Tibial nerve (tissue), 4 donors: Measurements from ENCODE around the gene SLC6A13. TPM values are rescaled to one million over a fixed set of nuclear protein-coding genes. Genes with fewer than 3 reads are reported as not detected.

ENCODE experiments used
- DNase-seq, 2 donors: peaks; one replicate each; pipeline ENCODE4 v3.0.0-alpha.2; 2019; ENCODE audit warnings: low spot score in 2 of 2
- H3K27ac ChIP-seq, 4 donors: fragments of 200-600 bp; sonication (generic) in 3 of 4; one replicate each; pipeline ENCODE4 v1.5.1; 2017 to 2019; ENCODE audit warnings: mild to moderate bottlenecking in 1 of 4
- H3K27me3 ChIP-seq, 2 donors: fragments of 200-600 bp; sonication (generic) in 1 of 2; one replicate each; pipeline versions ENCODE4 v1.5.1 to v1.6.0; 2017 to 2019
- H3K36me3 ChIP-seq, 3 donors: fragments of 200-600 bp; sonication (generic); one replicate each; pipeline ENCODE4 v1.5.1; 2018 to 2019
- H3K4me1 ChIP-seq, 4 donors: fragments of 200-600 bp; sonication (generic) in 3 of 4; one replicate each; pipeline ENCODE4 v1.5.1; 2017 to 2019
- H3K4me3 ChIP-seq, 4 donors: fragments of 200-600 bp; sonication (generic) in 3 of 4; one replicate each; pipeline ENCODE4 v1.5.1; 2017 to 2019; ENCODE audit warnings: mild to moderate bottlenecking in 1 of 4, moderate library complexity in 1 of 4
- H3K9me3 ChIP-seq, 4 donors: fragments of 200-600 bp; sonication (generic) in 3 of 4; one replicate each; pipeline ENCODE4 v1.5.1; 2017 to 2019
- EP300 ChIP-seq, 2 donors: sonication (generic); formaldehyde crosslinking; IDR thresholded peaks; one replicate each; pipeline ENCODE4 v1.6.1; 2017; ENCODE audit warnings: antibody characterized with exemption in 2 of 2, mild to moderate bottlenecking in 1 of 2
- POLR2A ChIP-seq, 2 donors: fragments of 450-650 bp; IDR thresholded peaks; one replicate each; pipeline ENCODE4 v1.6.1; 2017; ENCODE audit warnings: antibody characterized with exemption in 2 of 2, mild to moderate bottlenecking in 2 of 2, moderate library complexity in 2 of 2
- WGBS, 2 donors: methylation state at CpG; one replicate each; pipeline ENCODE4 v1.1.5; 2018; 5-methylcytosine and 5-hydroxymethylcytosine counted together
- total RNA-seq, 4 donors: library from RNA; depleted of rRNA; stranded (reverse); fragments of >200 nt; gene quantifications; one replicate each; pipeline ENCODE4 v1.1.0, GENCODE V29; 2016
- TF ChIP-seq, protein P1 (sequence below), 5 experiments: fragments of 200-600 bp in 3 of 5; fragments of 450-650 bp in 2 of 5; sonication (generic) in 3 of 5; IDR thresholded peaks; one replicate each; pipeline ENCODE4 v1.5.1; 2016 to 2019; ENCODE audit warnings: antibody characterized with exemption in 5 of 5, mild to moderate bottlenecking in 3 of 5, moderate library complexity in 2 of 5

Gene SLC6A13
- total RNA-seq, 4 donors from 2014 or later, result 0.21 to 1.5 TPM; not detected in 2

DNA sequence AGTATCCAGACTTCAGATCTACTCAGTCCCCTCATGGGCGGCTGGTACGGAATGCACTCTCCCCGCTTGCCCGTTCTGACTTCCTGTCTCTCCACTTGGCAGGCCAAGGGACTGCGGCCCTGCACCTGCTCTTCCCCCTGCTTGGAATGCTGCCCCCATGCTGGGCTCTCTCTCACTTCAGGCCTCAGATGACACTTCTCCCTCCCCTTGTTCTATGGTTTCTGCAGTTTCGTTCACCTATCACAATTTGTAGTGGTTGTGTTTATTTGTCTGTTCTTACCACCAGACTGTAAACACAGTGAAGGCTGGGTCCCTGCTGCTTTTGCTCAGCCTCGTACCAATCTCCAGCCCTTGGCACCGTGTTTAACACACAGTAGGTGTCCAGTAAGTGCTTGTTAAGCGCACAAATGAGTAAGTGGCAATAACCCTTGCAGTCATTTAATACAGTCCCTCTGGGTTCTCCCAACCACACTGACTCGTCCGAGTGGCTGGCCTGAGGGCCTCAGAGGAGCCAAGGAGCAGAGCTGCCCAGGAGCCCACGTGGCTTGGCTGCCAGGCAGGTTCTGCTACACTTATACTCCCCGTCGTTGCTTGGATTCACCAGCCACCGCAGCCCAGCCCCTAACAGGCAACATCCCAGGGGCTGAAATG is 60.4 kb downstream of the SLC6A13 start:
- Histone ChIP-seq H3K36me3 (no peaks in the 10 kb centered on the region), H3K4me1 (peaks cover 0 to 20% (median 1%) of the 10 kb centered on the region in 4 donors), H3K27me3 (peaks cover 0 to 34% of the 10 kb centered on the region in 2 donors), H3K27ac (no peak overlapping the region), H3K4me3 (no peak overlapping the region), H3K9me3 (no peaks in the 10 kb centered on the region)
- DNase-seq, result no peak
- 58 to 62% methylated on average over 15 of the region's 15 CpGs for WGBS, 2 donors
- TF ChIP-seq POLR2A (IDR thresholded peaks at IDR 0.05) (no peak), EP300 (IDR thresholded peaks at IDR 0.05) (no peak)
- TF ChIP-seq, protein P1, sequence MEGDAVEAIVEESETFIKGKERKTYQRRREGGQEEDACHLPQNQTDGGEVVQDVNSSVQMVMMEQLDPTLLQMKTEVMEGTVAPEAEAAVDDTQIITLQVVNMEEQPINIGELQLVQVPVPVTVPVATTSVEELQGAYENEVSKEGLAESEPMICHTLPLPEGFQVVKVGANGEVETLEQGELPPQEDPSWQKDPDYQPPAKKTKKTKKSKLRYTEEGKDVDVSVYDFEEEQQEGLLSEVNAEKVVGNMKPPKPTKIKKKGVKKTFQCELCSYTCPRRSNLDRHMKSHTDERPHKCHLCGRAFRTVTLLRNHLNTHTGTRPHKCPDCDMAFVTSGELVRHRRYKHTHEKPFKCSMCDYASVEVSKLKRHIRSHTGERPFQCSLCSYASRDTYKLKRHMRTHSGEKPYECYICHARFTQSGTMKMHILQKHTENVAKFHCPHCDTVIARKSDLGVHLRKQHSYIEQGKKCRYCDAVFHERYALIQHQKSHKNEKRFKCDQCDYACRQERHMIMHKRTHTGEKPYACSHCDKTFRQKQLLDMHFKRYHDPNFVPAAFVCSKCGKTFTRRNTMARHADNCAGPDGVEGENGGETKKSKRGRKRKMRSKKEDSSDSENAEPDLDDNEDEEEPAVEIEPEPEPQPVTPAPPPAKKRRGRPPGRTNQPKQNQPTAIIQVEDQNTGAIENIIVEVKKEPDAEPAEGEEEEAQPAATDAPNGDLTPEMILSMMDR (IDR thresholded peaks at IDR 0.05), result no peak

DNA sequence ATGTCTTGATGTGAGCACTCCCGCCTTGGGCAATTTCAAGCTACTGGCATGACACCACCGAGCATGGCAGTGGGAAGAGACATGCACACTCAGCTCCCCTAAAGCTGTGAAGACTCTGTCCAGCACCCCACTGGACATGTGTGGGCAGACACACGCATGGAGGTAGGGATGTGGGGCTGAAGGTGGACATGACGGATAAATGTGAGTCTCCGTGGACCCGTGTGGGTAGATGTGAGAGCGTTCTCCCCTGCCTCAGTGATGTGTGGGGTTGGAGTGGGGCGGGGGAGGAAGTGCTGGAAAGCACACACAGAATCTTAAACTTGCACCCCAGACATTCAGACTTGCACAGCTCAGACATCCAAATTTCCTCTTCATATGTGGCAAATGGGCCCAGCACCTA is 61.3 kb downstream of the SLC6A13 start:
- H3K4me3 ChIP-seq, result no peak overlapping the region
- H3K27me3 ChIP-seq, result peaks cover 0 to 31% of the 10 kb centered on the region in 2 donors
- H3K9me3 ChIP-seq, result no peaks in the 10 kb centered on the region
- TF ChIP-seq EP300 (IDR thresholded peaks at IDR 0.05), result no peak
- no peak for TF ChIP-seq POLR2A (IDR thresholded peaks at IDR 0.05)
- TF ChIP-seq, protein P1 (IDR thresholded peaks at IDR 0.05), result no peak
- H3K36me3 ChIP-seq, result no peaks in the 10 kb centered on the region
- 86 to 87% methylated on average over 8 of the region's 8 CpGs for WGBS, 2 donors
- no peak for DNase-seq
- no peak overlapping the region for H3K27ac ChIP-seq
- H3K4me1 ChIP-seq, result peaks cover 0 to 20% (median 1%) of the 10 kb centered on the region in 4 donors

DNA sequence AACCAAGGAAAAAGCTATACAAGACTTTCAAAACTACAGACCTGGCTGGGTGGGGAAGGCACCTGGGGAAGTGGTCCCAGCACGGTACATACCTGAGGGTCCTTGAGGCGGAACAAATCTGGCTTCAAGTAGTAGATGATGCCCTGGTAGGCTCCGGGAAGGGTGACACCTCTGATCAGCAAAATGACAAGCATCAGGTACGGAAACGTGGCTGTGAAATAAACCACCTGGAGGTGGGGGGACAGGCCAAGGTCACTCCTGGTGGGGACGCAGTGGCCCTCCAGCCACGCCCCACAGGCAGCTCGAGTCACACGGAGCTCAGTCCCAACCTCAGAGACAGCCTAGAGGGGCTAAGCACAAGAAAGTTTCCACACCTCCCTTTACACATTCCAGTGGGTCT is 63.9 kb downstream of the SLC6A13 start:
- Histone ChIP-seq H3K27ac (no peak overlapping the region), H3K36me3 (no peaks in the 10 kb centered on the region), H3K27me3 (peaks cover 0 to 15% of the 10 kb centered on the region in 2 donors), H3K4me3 (no peak overlapping the region), H3K9me3 (no peaks in the 10 kb centered on the region), H3K4me1 (peaks cover 0 to 14% (median 0%) of the 10 kb centered on the region in 4 donors)
- DNase-seq, result no peak
- 69 to 73% methylated on average over 9 of the region's 9 CpGs for WGBS, 2 donors
- TF ChIP-seq, protein P1 (IDR thresholded peaks at IDR 0.05), result no peak
- TF ChIP-seq POLR2A (IDR thresholded peaks at IDR 0.05), result no peak
- TF ChIP-seq EP300 (IDR thresholded peaks at IDR 0.05), result no peak

DNA sequence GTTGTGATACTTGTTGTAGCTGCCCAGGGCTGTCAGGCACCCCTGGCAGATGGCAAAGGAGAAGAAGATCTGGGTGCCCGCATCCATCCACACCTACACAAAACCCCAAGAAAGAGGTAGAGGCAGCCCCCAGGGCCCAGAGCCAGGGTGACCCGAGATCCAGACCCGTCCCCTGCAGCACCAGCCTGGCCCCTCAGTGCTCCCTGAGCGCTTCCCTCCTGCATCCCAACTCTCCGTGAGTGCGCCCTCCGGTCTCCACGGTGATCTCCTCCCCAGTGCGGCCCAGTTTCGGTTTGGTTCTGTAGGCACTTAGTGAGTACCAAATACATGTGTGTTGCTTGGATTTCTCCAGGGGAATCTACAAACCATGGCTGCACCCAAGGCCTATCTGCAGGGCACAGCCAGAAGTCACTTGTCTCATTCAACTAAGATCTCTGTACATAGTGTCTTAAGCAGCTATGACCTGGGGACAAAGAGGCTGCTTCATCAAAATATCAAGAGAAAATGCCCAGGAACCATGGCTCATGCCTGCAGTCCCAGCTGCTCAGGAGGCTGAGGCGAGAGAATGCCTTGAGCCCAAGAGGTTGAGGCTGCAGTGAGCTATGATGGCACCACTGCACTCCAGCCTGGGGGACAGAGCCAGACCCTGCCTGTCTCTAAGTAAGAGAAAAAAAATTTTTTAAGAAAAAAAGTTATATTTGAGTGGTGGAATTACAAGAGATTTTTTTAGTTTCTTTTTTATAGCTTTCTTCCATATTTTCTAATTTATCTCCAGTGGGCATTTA is 64.5 kb downstream of the SLC6A13 start:
- no peak for DNase-seq
- TF ChIP-seq, protein P1 (IDR thresholded peaks at IDR 0.05), result no peak
- TF ChIP-seq POLR2A (IDR thresholded peaks at IDR 0.05), result no peak
- TF ChIP-seq EP300 (IDR thresholded peaks at IDR 0.05), result no peak
- 93 to 94% methylated on average over 9 to 11 of the region's 11 CpGs for WGBS, 2 donors
- peaks cover 0 to 8% (median 0%) of the 10 kb centered on the region in 4 donors for H3K4me1 ChIP-seq
- no peaks in the 10 kb centered on the region for H3K9me3 ChIP-seq
- H3K4me3 ChIP-seq, result no peak overlapping the region
- H3K27me3 ChIP-seq, result peaks cover 0 to 13% of the 10 kb centered on the region in 2 donors
- H3K36me3 ChIP-seq, result no peaks in the 10 kb centered on the region
- no peak overlapping the region for H3K27ac ChIP-seq

DNA sequence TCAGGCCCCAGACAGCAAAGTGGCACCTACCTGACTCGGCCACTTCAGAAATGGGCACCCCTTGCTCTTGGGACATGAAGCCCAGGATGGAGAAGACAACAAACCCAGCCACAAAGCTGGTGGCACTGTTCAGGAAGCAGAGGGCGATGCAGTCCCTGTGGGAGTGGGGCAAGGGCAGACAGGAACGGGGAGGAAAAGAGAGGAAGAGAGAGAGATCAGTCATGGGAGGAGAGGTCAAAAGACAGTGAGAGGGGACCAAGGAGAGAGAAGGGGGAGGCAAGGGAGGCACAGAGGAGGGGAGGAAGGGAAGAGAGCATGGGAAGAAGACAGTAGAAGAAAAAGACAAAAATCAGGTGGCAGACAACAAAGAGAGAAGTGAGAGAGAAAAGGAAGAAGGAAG is 65.3 kb downstream of the SLC6A13 start:
- Histone ChIP-seq H3K27me3 (peaks cover 0 to 13% of the 10 kb centered on the region in 2 donors), H3K9me3 (no peaks in the 10 kb centered on the region), H3K36me3 (no peaks in the 10 kb centered on the region), H3K4me1 (peaks cover 0 to 8% (median 0%) of the 10 kb centered on the region in 4 donors), H3K4me3 (no peak overlapping the region), H3K27ac (no peak overlapping the region)
- DNase-seq, result no peak
- no peak for TF ChIP-seq POLR2A (IDR thresholded peaks at IDR 0.05)
- TF ChIP-seq EP300 (IDR thresholded peaks at IDR 0.05), result no peak
- TF ChIP-seq, protein P1 (IDR thresholded peaks at IDR 0.05), result no peak
- WGBS, 2 donors, result 80 to 81% methylated on average over 3 of the region's 3 CpGs
